Smooth muscle cell (in vitro differentiated cells): ENCODE measurements around the gene NSUN3. TPM values are rescaled to one million over a fixed set of nuclear protein-coding genes. Genes with fewer than 3 reads are reported as not detected.

Experiments used
- DNase-seq: peaks from one replicate; lab custom pipeline; 2025; ENCODE audit not compliant: unreplicated experiment; lab: John Stamatoyannopoulos, UW
- H2AFZ ChIP-seq: fragments of 200-600 bp; sonication (generic); 2 replicates; pipeline ENCODE4 v1.6.0; 2016; ENCODE audit warnings: antibody characterized with exemption, low read depth, mild to moderate bottlenecking
- H3F3A ChIP-seq: fragments of 200-600 bp; sonication (generic); 2 replicates; pipeline ENCODE4 v1.6.0; 2017; ENCODE audit warnings: antibody characterized with exemption, low read depth
- H3K27ac ChIP-seq: fragments of 200-600 bp; sonication (generic); 2 replicates; pipeline ENCODE4 v1.5.1; 2016; ENCODE audit warnings: low read depth, mild to moderate bottlenecking
- H3K27me3 ChIP-seq: fragments of 200-600 bp; sonication (generic); 2 replicates; pipeline ENCODE4 v1.6.1; 2016; ENCODE audit warnings: low read depth, mild to moderate bottlenecking
- H3K36me3 ChIP-seq: fragments of 200-600 bp; sonication (generic); 2 replicates; pipeline ENCODE4 v1.5.1; 2016; ENCODE audit warnings: low read depth
- H3K4me1 ChIP-seq: fragments of 200-600 bp; sonication (generic); 2 replicates; pipeline ENCODE4 v1.5.1; 2016; ENCODE audit warnings: low read depth
- H3K4me2 ChIP-seq: fragments of 200-600 bp; sonication (generic); 2 replicates; pipeline ENCODE4 v1.6.0; 2016; ENCODE audit warnings: mild to moderate bottlenecking
- H3K4me3 ChIP-seq: fragments of 200-600 bp; sonication (generic); 2 replicates; pipeline ENCODE4 v1.5.1; 2016; ENCODE audit warnings: mild to moderate bottlenecking
- H3K79me2 ChIP-seq: fragments of 200-600 bp; sonication (generic); 2 replicates; pipeline ENCODE4 v1.6.0; 2016; ENCODE audit warnings: low read depth, mild to moderate bottlenecking
- H3K9ac ChIP-seq: fragments of 200-600 bp; sonication (generic); 2 replicates; pipeline ENCODE4 v1.6.0; 2016; ENCODE audit warnings: low read depth
- H3K9me3 ChIP-seq: fragments of 200-600 bp; sonication (generic); replicated peaks from 2 replicates; pipeline ENCODE4 v1.5.1; 2016; ENCODE audit warnings: low read depth
- H4K20me1 ChIP-seq: fragments of 200-600 bp; sonication (generic); 2 replicates; pipeline ENCODE4 v1.6.0; 2016; ENCODE audit warnings: low read depth
- CTCF ChIP-seq: fragments of 200-600 bp; sonication (generic); IDR thresholded peaks from 2 replicates; pipeline ENCODE4 v1.5.1; 2017; ENCODE audit warnings: borderline replicate concordance, mild to moderate bottlenecking, antibody characterized with exemption; ENCODE audit not compliant: insufficient read depth, poor library complexity, severe bottlenecking
- WGBS: methylation state at CpG from one replicate; pipeline ENCODE4 v1.1.7; 2016; ENCODE audit warnings: low lambda C conversion rate; 5-methylcytosine and 5-hydroxymethylcytosine counted together
- polyA plus RNA-seq: library from polyadenylated mRNA; unstranded; fragments of >200 nt; fragmentation: Nextera tagmentation; extraction: Ambion mirVana; gene quantifications from 2 replicates; pipeline ENCODE4 v1.2.1, GENCODE V29; 2016
- total RNA-seq: library from RNA; depleted of rRNA; stranded (reverse); fragments of >200 nt; gene quantifications from 2 replicates; pipeline ENCODE4 v1.2.3, GENCODE V29; 2014

Gene NSUN3
- total and polyA plus RNA-seq, 2 experiments from 2014 or later: 5.3 to 8.3 TPM

GRCh38 chr3:94136133-94136532 lies 73.3 kb downstream of the NSUN3 start:
- DNase-seq: no peak
- Histone ChIP-seq H3K9me3 (no peaks in the 10 kb centered on the region), H2AFZ (no peak overlapping the region), H3F3A (no peaks in the 10 kb centered on the region), H3K79me2 (no peaks in the 10 kb centered on the region), H3K9ac (no peak overlapping the region), H3K4me1 (no peaks in the 10 kb centered on the region), H3K4me3 (no peak overlapping the region), H3K4me2 (no peak overlapping the region), H3K27ac (no peak overlapping the region), H3K27me3 (no peaks in the 10 kb centered on the region), H4K20me1 (no peaks in the 10 kb centered on the region), H3K36me3 (no peaks in the 10 kb centered on the region)
- WGBS: 87% methylated on average over 1 of the region's 1 CpG
- TF ChIP-seq CTCF: no peak

GRCh38 chr3:94137377-94137776 lies 74.5 kb downstream of the NSUN3 start:
- Histone ChIP-seq H3K27ac (no peak overlapping the region), H3K9ac (no peak overlapping the region), H3K4me2 (no peak overlapping the region), H3K9me3 (no peaks in the 10 kb centered on the region), H3K79me2 (no peaks in the 10 kb centered on the region), H2AFZ (no peak overlapping the region), H3K4me1 (no peaks in the 10 kb centered on the region), H3F3A (no peaks in the 10 kb centered on the region), H4K20me1 (no peaks in the 10 kb centered on the region), H3K27me3 (no peaks in the 10 kb centered on the region), H3K36me3 (no peaks in the 10 kb centered on the region), H3K4me3 (no peak overlapping the region)
- 84% methylated on average over 6 of the region's 6 CpGs for WGBS
- DNase-seq: no peak
- TF ChIP-seq CTCF: no peak

- 74% methylated on average over 4 of the region's 4 CpGs for WGBS
- no peak overlapping the region for H3K27ac ChIP-seq
Measured at GRCh38 chr3:94146455-94146854, 83.6 kb downstream of the NSUN3 start.

More at GRCh38 chr3:94146455-94146854, 83.6 kb downstream of the NSUN3 start:
- Histone ChIP-seq H2AFZ (no peak overlapping the region), H3F3A (no peaks in the 10 kb centered on the region), H3K9me3 (no peaks in the 10 kb centered on the region), H3K4me1 (no peaks in the 10 kb centered on the region), H3K4me2 (no peak overlapping the region), H3K27me3 (no peaks in the 10 kb centered on the region), H3K36me3 (no peaks in the 10 kb centered on the region), H3K79me2 (no peaks in the 10 kb centered on the region), H4K20me1 (no peaks in the 10 kb centered on the region), H3K4me3 (no peak overlapping the region), H3K9ac (no peak overlapping the region)
- TF ChIP-seq CTCF: no peak
- no peak for DNase-seq
